Measurements from ENCODE around the gene GSTP1. TPM values are rescaled to one million over a fixed set of nuclear protein-coding genes. Genes with fewer than 3 reads are reported as not detected.
"Not testable (repeated sequence)": the region's sequence is repeated elsewhere in the genome, so short reads cannot be mapped to it uniquely, and the experiment has no call there.

GSTP1 gene
- total RNA-seq, 2 experiments from 2014 or later: 339 to 406 TPM

DNA sequence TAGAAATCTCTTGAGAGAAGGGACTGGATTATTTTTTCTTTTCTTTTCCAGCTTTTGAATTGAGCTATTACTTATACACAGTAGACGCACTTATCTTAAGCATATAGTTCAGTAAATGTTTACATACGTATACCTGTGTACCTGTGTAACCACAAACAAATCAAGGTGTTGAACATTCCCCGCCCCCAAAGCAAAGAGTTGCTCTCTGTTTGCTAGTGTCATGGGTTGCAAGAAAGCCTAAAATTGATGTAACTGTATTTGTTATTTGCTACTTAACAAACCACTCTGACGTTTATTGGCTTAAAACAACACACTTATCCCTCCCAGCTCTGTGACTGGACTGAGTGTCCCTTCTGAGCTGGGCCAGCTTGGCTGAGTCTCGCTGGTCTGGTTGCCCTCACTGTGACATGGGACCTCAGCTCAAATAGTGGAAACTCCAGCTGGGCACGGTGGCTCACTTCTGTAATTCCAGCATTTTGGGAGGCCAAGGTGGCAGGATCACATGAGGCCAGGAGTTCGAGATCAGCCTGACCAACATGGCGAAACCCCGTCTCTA, 35.0 kb upstream of the GSTP1 start:
- no peak for DNase-seq

GRCh38 chr11:67551127-67551526, 32.5 kb upstream of the GSTP1 start:
- Mint-ChIP-seq H3K9me3 (ENCODE audit: low read depth) (no peaks in the 10 kb centered on the region), H3K4me3 (no peak overlapping the region), H3K27ac (no peak overlapping the region), H3K36me3 (no peaks in the 10 kb centered on the region), H3K27me3 (peaks cover 26% of the 10 kb centered on the region), H3K4me1 (no peaks in the 10 kb centered on the region)
- DNase-seq (no peak), ATAC-seq (no peak)
- CTCF ChIA-PET: no interaction called here

More for the DNA sequence above, 35.0 kb upstream of the GSTP1 start:
- H3K4me3 Mint-ChIP-seq: no peak overlapping the region
- no peaks in the 10 kb centered on the region for H3K4me1 Mint-ChIP-seq
- peaks cover 26% of the 10 kb centered on the region for H3K27me3 Mint-ChIP-seq
- no peak overlapping the region for H3K27ac Mint-ChIP-seq
- CTCF ChIA-PET: no interaction called here
- no peaks in the 10 kb centered on the region for H3K9me3 Mint-ChIP-seq (ENCODE audit: low read depth)
- no peak for ATAC-seq
- no peaks in the 10 kb centered on the region for H3K36me3 Mint-ChIP-seq

DNA sequence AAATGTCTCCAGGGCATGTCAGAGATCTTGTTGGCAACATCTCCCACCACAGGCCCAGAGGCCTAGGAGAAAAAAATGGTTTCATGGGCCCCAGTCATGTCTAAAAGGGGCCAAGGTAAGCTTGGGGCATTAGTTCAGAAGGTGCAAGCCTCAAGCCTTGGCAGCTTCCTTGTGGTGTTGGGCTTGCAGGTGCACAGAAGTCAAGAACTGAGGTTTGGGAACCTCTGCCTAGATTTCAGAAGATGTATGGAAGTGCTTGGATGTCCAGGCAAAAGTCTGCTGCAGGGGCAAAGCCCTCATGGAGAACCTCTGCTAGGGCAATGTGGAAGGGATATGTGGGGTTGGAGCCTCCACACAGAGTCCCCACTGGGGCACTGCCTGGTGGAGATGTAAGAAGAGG, 31.9 kb upstream of the GSTP1 start:
- H3K27me3 Mint-ChIP-seq: peaks cover 26% of the 10 kb centered on the region
- DNase-seq: not testable (repeated sequence)

DNA sequence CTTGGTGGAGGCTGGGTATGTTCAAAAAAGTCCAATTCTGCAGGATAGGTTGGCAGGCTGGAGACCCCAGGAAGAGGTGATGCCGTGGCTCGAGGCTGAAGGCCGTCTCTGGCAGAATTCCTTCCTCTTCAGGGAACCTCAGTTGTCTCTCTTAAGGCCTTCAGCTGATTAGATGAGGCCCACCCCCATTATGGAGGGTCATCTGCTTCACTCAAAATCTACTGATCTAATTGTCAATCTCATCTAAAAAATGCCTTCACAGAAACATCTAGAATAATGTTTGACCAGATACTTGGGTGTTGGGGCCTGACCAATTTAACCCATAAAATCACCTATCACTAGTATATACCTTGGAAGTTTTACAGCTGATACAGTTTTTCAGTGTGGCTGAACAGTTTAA, 27.4 kb upstream of the GSTP1 start:
- Mint-ChIP-seq H3K9me3 (ENCODE audit: low read depth) (no peaks in the 10 kb centered on the region), H3K36me3 (no peaks in the 10 kb centered on the region), H3K4me3 (no peak overlapping the region), H3K27me3 (peaks cover 27% of the 10 kb centered on the region), H3K27ac (no peak overlapping the region), H3K4me1 (no peaks in the 10 kb centered on the region)
- DNase-seq: no peak
- CTCF ChIA-PET: interaction anchor here (0.7 kb wide), 1 partner anchor 1781 kb away, joined by 5 read pairs; no protein-coding TSS in a partner anchor
- no peak for ATAC-seq

More for the DNA sequence above, 31.9 kb upstream of the GSTP1 start:
- H3K27ac Mint-ChIP-seq; H3K9me3 Mint-ChIP-seq (ENCODE audit: low read depth); H3K4me3 Mint-ChIP-seq; CTCF ChIA-PET; H3K36me3 Mint-ChIP-seq; H3K4me1 Mint-ChIP-seq; ATAC-seq: not testable (repeated sequence)

GRCh38 chr11:67558084-67558772, 25.4 kb upstream of the GSTP1 start:
- Mint-ChIP-seq H3K4me3 (no peak overlapping the region), H3K27me3 (peaks cover 28% of the 10 kb centered on the region), H3K36me3 (no peaks in the 10 kb centered on the region), H3K4me1 (peaks cover 13% of the 10 kb centered on the region), H3K27ac (no peak overlapping the region), H3K9me3 (ENCODE audit: low read depth) (no peaks in the 10 kb centered on the region)
- ATAC-seq (no peak), DNase-seq (no peak)
- CTCF ChIA-PET: interaction anchor here (0.7 kb wide), 1 partner anchor 230 kb away, joined by 3 read pairs; no protein-coding TSS in a partner anchor

GRCh38 chr11:67561971-67562619, 21.5 kb upstream of the GSTP1 start:
- Mint-ChIP-seq H3K27ac (peak overlapping the region; percentile 10), H3K4me1 (peaks cover 16% of the 10 kb centered on the region), H3K4me3 (peak overlapping the region; percentile 18), H3K9me3 (ENCODE audit: low read depth) (no peaks in the 10 kb centered on the region), H3K27me3 (peaks cover 49% of the 10 kb centered on the region), H3K36me3 (no peaks in the 10 kb centered on the region)
- CTCF ChIA-PET: interaction anchor here (0.9 to 1.6 kb wide), 3 partner anchors 10 to 68 kb away, joined by 3 to 4 read pairs (median 3); partner anchors contain the start of gene NUDT8
- DNase-seq (no peak), ATAC-seq (peak; percentile 60)

- Mint-ChIP-seq H3K27ac (no peak overlapping the region), H3K9me3 (ENCODE audit: low read depth) (no peaks in the 10 kb centered on the region), H3K4me1 (peaks cover 16% of the 10 kb centered on the region), H3K27me3 (peaks cover 55% of the 10 kb centered on the region), H3K4me3 (no peak overlapping the region), H3K36me3 (no peaks in the 10 kb centered on the region)
- no peak for ATAC-seq
- CTCF ChIA-PET: interaction anchor here (1.4 kb wide), 1 partner anchor 96 kb away, joined by 3 read pairs; no protein-coding TSS in a partner anchor
- DNase-seq: no peak
Observed at GRCh38 chr11:67562963-67563704, 20.5 kb upstream of the GSTP1 start.

- not testable (repeated sequence) for H3K9me3 Mint-ChIP-seq (ENCODE audit: low read depth); DNase-seq; H3K36me3 Mint-ChIP-seq; H3K4me3 Mint-ChIP-seq; H3K27ac Mint-ChIP-seq; ATAC-seq
- H3K27me3 Mint-ChIP-seq: peaks cover 51% of the 10 kb centered on the region
- H3K4me1 Mint-ChIP-seq: peaks cover 16% of the 10 kb centered on the region
- CTCF ChIA-PET: interaction anchor here (1.4 kb wide), 1 partner anchor 96 kb away, joined by 3 read pairs; no protein-coding TSS in a partner anchor
Observed at GRCh38 chr11:67563705-67564114, 19.9 kb upstream of the GSTP1 start.

DNA sequence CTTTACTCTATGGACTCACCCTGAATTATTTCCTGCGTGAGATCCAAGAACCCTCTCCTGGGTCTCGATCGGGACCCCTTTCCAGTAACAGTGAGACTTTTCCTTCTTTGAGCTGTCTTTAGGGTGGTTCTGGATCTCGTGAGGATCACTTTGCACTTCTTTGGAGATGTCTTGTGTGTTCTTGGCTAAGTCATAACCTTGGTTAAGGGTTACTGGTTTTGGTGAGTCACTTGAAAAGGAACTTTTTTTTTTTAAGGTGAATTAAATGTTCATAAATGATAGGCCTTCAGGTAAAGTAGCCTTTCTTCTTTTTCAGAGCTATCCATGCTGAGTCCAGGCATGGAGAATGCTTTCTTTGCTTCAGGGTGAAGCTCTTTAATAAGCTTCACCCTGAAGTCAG, 19.4 kb upstream of the GSTP1 start:
- CTCF ChIA-PET: interaction anchor here (1.4 kb wide), 1 partner anchor 95 kb away, joined by 3 read pairs; no protein-coding TSS in a partner anchor
- Mint-ChIP-seq H3K4me3 (no peak overlapping the region), H3K36me3 (no peaks in the 10 kb centered on the region), H3K9me3 (ENCODE audit: low read depth) (no peaks in the 10 kb centered on the region), H3K4me1 (peaks cover 16% of the 10 kb centered on the region), H3K27ac (no peak overlapping the region), H3K27me3 (peaks cover 49% of the 10 kb centered on the region)
- ATAC-seq (no peak), DNase-seq (no peak)

DNA sequence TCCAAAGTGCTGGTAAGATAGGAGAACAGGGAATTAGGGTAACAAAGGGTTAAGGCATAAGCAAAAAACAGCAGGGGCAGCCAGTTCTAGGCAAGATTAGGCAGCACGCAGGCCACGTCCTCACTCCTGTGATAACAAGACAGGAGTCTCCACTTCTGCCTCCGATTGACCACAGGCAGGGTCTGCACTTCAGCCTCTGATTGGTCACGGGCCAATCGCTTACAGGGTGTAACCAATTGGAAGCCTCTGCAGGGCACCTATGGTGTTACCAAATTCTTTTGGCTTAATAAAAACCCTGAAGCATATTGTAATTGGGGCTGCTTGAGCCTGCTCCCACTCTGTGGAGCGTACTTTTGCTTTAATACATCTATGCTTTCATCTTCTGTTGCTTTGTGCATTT, 12.2 kb upstream of the GSTP1 start:
- no peaks in the 10 kb centered on the region for H3K4me1 Mint-ChIP-seq
- ATAC-seq: no peak
- H3K36me3 Mint-ChIP-seq: no peaks in the 10 kb centered on the region
- H3K27ac Mint-ChIP-seq: no peak overlapping the region
- CTCF ChIA-PET: interaction anchor here (1.2 to 2.5 kb wide), 3 partner anchors 12 to 58 kb away, joined by 3 to 10 read pairs (median 6); partner anchors contain the start of genes GSTP1 and NUDT8
- H3K27me3 Mint-ChIP-seq: peaks cover 39% of the 10 kb centered on the region
- H3K4me3 Mint-ChIP-seq: no peak overlapping the region
- DNase-seq: no peak
- H3K9me3 Mint-ChIP-seq (ENCODE audit: low read depth): no peaks in the 10 kb centered on the region

- Mint-ChIP-seq H3K27ac (no peak overlapping the region), H3K27me3 (peaks cover 38% of the 10 kb centered on the region), H3K36me3 (no peaks in the 10 kb centered on the region), H3K9me3 (ENCODE audit: low read depth) (no peaks in the 10 kb centered on the region), H3K4me1 (no peaks in the 10 kb centered on the region), H3K4me3 (no peak overlapping the region)
- ATAC-seq (no peak), DNase-seq (no peak)
- CTCF ChIA-PET: interaction anchor here (0.6 to 3.8 kb wide), 8 partner anchors 10 to 58 kb away, joined by 3 to 18 read pairs (median 4); partner anchors contain the start of genes GSTP1 and NUDT8
Observed at GRCh38 chr11:67572305-67572704, 11.3 kb upstream of the GSTP1 start.

GRCh38 chr11:67572747-67573419, 10.7 kb upstream of the GSTP1 start:
- no peaks in the 10 kb centered on the region for H3K4me1 Mint-ChIP-seq
- DNase-seq (peak; percentile 55), ATAC-seq (no peak)
- CTCF ChIA-PET: interaction anchor here (0.5 to 3.8 kb wide), 10 partner anchors 10 to 57 kb away, joined by 3 to 18 read pairs (median 3); partner anchors contain the start of genes GSTP1 and NUDT8
- H3K36me3 Mint-ChIP-seq: no peaks in the 10 kb centered on the region
- no peak overlapping the region for H3K27ac Mint-ChIP-seq
- H3K9me3 Mint-ChIP-seq (ENCODE audit: low read depth): no peaks in the 10 kb centered on the region
- peaks cover 33% of the 10 kb centered on the region for H3K27me3 Mint-ChIP-seq
- no peak overlapping the region for H3K4me3 Mint-ChIP-seq
